GM18520 (cell line): ENCODE measurements around the gene ZNF765.
"Not testable (repeated sequence)": the region's sequence is repeated elsewhere in the genome, so short reads cannot be mapped to it uniquely, and the experiment has no call there.

ENCODE experiments used
- ATAC-seq: cut with Tn5 transposase; IDR thresholded peaks from one replicate; pipeline ENCODE4 v1.9.1; 2021; ENCODE audit not compliant: unreplicated experiment

ZNF765 gene

DNA sequence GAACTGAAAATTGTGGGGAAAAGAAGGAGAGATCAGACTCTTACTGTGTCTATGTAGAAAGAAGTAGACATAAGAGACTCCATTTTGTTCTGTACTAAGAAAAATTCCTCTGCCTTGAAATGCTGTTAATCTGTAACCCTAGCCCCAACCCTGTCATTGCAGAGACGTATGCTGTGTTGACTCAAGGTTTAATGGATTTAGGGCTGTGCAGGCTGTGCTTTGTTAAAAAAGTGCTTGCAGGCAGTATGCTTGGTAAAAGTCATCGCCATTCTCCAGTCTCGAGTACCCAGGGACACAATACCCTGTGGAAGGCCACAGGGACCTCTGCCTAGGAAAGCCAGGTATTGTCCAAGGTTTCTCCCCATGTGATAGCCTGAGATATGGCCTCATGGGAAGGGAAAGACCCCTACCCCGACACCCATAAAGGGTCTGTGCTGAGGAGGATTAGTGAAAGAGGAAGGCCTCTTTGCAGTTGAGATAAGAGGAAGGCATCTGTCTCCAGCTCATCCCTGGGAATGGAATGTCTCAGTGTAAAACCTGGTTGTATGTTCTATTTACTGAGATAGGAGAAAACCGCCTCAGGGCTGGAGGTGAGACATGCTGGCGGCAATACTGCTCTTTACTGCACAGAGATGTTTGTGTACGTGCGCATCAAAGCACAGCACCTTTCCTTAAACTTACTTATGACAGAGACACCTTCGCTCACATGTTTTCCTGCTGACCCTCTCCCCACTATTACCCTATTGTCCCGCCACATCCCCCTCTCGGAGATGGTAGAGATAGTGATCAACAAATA, 25.8 kb downstream of the ZNF765 start:
- not testable (repeated sequence) for ATAC-seq

- ATAC-seq: no peak
Measured at GRCh38 chr19:53422551-53422950, 27.6 kb downstream of the ZNF765 start.

GRCh38 chr19:53423074-53423473, 28.1 kb downstream of the ZNF765 start:
- ATAC-seq: not testable (repeated sequence)

DNA sequence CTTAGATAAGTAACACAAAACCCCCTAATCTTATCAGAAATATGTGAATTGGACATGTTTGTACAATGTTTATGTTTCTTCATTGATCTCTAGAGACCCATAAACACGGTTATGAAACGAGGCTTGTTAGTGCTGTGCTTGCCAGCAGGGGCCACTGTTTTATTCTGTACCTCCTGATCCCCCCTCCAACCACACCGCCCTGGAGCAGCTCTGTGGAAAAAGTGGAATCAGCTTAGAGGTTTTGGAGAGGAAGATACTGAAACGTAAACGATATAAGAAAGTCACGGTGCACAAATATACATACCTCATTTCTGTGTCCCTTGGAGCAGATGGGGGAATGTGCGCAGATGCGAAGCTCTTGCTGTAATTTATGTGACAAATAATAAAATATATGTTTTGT, 28.7 kb downstream of the ZNF765 start:
- not testable (repeated sequence) for ATAC-seq

DNA sequence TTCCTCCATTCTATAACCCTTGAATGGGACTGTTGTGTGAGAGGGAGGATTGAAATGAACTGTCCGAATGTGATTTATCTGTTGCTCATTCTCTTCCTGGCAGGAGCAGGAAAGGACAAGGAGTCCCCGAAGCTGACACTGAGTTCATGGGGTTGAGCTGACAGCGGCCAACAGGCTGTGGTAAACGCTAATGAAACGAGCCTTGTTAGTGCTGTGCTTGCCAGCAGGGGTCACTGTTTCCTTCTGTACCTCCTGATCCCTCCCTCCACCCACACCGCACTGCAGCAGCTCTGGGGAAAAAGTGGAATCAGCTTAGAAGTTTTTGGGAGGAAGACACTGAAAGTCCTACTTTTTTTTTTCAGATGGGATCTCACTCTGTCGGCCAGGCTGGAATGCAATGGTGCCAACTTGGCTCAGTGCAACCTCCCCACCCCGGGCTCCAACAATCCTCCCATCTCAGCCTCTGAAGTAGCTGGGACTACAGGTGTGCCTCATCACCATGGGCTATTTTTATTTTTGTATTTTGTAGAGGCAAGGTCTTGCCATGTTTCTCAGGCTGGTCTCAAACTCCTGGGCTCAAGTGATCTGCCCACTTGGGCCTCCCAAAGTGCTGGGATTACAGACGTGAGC, 30.1 kb downstream of the ZNF765 start:
- no peak for ATAC-seq

GRCh38 chr19:53431399-53432087, 36.6 kb downstream of the ZNF765 start, which contains the start of gene ZNF761:
ZNF761 (plus strand) TSS chr19:53431984; CDS start chr19:53447269, 15,285 bp downstream.
- ATAC-seq: peak; percentile 86

- no peak for ATAC-seq
Measured at GRCh38 chr19:53432088-53432661, 37.2 kb downstream of the ZNF765 start.

DNA sequence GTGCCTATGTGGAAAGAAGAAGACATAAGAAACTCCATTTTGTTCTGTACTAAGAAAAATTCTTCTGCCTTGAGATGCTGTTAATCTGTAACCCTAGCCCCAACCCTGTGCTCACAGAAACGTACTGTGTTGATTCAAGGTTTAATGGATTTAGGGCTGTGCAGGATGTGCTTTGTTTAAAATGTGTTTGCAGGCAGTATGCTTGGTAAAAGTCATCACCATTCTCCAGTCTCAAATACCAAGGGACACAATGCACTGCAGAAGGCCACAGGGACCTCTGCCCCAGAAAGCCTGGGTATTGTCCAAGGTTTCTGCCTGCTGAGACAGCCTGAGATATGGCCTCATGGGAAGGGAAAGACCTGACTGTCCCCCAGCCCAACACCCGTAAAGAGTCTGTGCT, 48.9 kb downstream of the ZNF765 start:
- not testable (repeated sequence) for ATAC-seq

DNA sequence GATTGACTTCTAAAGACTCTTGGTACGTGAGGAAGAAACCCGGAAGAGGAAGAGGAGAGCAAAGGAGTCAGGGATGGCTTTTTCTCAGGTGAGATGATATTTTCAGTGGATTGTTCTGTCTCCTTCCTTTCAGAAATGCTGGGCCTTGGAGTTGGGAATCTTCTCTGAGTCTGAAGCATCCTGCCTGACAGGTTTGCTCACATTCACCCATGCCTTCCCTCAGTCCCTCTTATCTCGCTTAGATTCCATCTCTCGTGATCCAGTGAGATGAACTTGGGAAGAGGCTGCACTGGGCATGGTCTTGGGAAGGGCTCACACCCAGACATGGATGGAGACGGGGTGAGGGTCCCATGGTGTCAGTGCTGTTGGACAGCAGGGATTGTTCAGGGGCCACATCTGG, 52.2 kb downstream of the ZNF765 start:
- not testable (repeated sequence) for ATAC-seq

DNA sequence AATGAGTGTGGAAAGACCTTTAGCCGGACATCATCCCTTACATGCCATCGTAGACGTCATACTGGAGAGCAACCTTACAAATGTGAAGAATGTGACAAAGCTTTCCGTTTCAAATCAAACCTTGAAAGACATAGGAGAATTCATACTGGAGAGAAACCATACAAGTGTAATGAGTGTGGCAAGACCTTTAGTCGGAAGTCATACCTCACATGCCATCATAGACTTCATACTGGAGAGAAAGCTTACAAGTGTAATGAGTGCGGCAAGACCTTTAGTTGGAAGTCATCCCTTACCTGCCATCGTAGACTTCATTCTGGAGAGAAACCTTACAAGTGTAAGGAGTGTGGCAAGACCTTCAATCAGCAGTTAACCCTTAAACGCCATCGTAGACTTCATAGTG, 60.9 kb downstream of the ZNF765 start:
- ATAC-seq: no peak

- ATAC-seq: not testable (repeated sequence)
Measured at GRCh38 chr19:53460131-53460721, 65.3 kb downstream of the ZNF765 start.

DNA sequence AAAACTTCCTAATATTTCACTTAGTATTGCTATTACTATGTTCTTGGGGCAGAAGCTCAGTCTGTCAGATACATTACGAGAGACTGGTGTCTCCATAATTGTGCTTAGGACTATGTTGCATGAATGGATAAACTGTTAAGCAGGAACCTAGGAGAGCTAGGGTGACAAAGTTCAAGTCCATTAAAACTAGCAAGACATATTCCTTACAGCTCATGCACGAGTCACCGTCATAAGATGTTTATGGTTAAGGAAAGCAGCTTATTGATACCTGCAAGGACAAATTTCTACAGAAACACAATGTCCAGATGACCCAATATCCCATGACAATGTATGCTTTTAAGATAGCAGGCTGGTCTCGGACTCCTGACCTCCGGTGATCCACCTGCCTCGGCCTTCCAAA, 66.9 kb downstream of the ZNF765 start:
- ATAC-seq: no peak

DNA sequence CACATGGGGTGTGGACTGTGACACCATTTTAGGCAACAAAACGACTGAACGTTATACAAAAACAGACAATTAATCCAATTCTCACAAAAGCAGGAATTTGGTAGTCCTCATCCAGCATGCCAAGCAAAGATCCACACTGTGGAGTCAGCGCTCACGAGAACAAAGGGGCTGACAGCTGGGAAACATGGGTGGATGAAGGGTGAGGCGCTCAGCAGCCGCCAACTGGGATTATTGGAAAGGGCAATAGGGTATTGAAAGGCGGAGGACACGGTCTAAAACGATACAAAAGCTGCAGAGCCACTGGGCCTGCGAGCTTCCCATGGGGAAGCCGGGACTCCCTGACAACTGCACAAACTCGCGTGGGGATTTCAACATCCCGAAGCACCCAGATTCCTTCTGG, 67.9 kb downstream of the ZNF765 start:
- ATAC-seq: no peak

DNA sequence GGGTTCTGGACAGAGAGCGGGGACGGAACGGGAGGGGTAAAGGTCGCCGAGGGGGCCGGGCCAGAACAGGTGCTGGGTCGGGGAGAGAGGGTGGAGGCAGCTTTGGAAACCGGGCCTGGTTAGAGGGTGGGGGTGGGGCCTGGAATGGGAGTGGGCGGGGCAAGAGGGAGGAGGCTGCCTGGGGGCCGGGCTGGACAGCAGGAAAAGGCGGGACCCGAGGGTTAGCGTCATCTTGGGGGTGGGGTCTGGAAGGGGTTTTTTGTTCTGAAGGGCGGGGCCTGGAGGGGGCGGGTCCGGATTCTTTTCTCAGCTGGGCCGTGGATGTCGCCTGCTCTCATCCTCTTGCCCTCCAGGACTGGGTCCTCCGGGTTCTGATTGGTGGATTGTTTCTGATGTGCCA, 68.3 kb downstream of the ZNF765 start:
- ATAC-seq: no peak

GRCh38 chr19:53466726-53467484, 72.0 kb downstream of the ZNF765 start:
- ATAC-seq: no peak

GRCh38 chr19:53467485-53468262, 72.7 kb downstream of the ZNF765 start, which contains the start of gene ZNF813:
ZNF813 (plus strand) TSS chr19:53467733; CDS start chr19:53483823, 16,090 bp downstream.
- no peak for ATAC-seq

GRCh38 chr19:53468628-53469027, 73.7 kb downstream of the ZNF765 start:
- not testable (repeated sequence) for ATAC-seq

DNA sequence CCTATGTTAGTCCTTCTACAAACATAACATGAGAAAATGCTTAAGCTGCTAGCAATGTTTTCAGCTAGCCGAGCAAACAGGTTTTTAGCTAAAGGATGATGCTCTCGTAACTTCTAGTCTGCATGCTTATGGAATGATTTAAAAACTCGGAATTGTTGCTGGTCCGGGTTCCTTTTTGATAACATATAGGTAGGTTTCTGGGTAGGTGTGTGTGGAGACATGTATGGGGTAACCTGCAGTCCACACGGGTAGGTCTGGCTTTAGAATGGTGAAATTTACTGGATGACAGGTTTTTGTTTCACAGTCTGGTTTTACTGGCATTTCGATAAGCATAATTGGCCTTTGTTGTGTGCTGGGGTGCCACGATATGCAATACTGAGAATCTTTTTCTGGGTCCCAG, 77.0 kb downstream of the ZNF765 start:
- ATAC-seq: no peak

GRCh38 chr19:53474832-53475231, 79.9 kb downstream of the ZNF765 start:
- not testable (repeated sequence) for ATAC-seq
